VCaP (cell line): ENCODE results near the gene GATA2.

Experiments
- H3K27ac ChIP-seq: fragments of 450-650 bp; 2 replicates; pipeline ENCODE4 v1.5.1; 2017
- CTCF ChIP-seq: fragments of 450-650 bp; conservative IDR thresholded peaks from 2 replicates; pipeline ENCODE4 v1.5.1; 2017; ENCODE audit warnings: mild to moderate bottlenecking, moderate library complexity

The GATA2 gene

GRCh38 chr3:128456776-128457715 lies 36.0 kb downstream of the GATA2 start:
- no peak for TF ChIP-seq CTCF
- no peak overlapping the region for H3K27ac ChIP-seq

GRCh38 chr3:128455786-128456748 lies 36.9 kb downstream of the GATA2 start:
- no peak overlapping the region for H3K27ac ChIP-seq
- no peak for TF ChIP-seq CTCF

- no peak for TF ChIP-seq CTCF
- H3K27ac ChIP-seq: no peak overlapping the region
Observed at GRCh38 chr3:128455116-128455515, 37.9 kb downstream of the GATA2 start.

GRCh38 chr3:128454310-128454618 lies 38.7 kb downstream of the GATA2 start:
- TF ChIP-seq CTCF: no peak
- no peak overlapping the region for H3K27ac ChIP-seq

- no peak overlapping the region for H3K27ac ChIP-seq
- no peak for TF ChIP-seq CTCF
Observed at GRCh38 chr3:128453501-128454309, 39.3 kb downstream of the GATA2 start.

GRCh38 chr3:128452678-128453275 lies 40.2 kb downstream of the GATA2 start:
- H3K27ac ChIP-seq: no peak overlapping the region
- no peak for TF ChIP-seq CTCF
